Stimulated activated CD4-positive, alpha-beta T cell treated with anti-CD3 and anti-CD28 coated beads, Interleukin-4, amount 100 ng/mL, for 48 hours (primary cell): ENCODE results near the gene BBS10.
"Not testable (repeated sequence)": the region's sequence is repeated elsewhere in the genome, so short reads cannot be mapped to it uniquely, and the experiment has no call there.

ENCODE experiments used
- DNase-seq, 2 donors: peaks; one replicate each; pipeline ENCODE4 v3.0.0-alpha.2; 2020; ENCODE audit warnings: low read depth in 2 of 2

BBS10 gene

DNA sequence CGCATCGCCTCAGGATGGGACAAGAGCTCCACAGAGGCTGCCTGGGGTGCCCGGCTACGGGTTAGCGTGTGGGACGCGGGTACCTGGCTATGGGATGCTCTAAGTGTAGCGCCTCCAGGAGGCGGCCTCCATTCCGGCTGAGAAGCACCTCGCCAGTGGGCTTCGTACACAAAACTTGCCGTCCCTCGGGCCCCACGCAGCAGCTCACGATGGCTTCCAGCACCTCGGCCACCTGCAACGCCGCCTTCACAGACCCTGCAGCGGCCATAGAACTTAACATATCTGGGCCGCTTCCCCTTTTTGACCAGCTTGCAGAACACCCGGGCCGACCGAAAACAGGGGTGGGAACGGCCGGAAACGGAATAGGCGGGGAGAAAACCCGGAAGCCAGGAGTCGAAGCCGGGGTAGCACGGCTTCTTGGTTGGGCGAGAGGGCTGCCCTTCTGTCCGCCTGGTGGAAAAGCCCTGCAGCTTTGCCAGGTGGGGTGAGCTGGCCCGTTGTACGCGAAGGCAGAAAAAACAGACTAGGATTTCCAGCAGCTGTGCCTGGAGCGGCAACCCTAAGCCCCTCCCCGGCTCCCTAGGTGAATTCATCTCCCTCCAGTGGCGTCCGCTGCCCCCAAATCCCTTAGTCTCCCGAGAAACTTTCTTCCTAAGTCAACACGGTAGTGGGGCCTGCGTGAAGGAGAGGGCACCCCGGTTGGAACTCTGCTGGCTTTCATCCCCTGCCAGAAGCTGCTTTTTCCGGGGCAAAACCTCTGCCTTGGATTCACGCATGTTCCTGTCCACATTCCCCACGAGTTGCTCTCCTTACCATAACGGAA is at the start of gene BBS10:
Gene BBS10 (minus strand): TSS at position 337 of the 823 bp plus-strand sequence. CDS start 57 bp downstream, at position 280.
- peak; percentile 80 to 85 for DNase-seq

DNA sequence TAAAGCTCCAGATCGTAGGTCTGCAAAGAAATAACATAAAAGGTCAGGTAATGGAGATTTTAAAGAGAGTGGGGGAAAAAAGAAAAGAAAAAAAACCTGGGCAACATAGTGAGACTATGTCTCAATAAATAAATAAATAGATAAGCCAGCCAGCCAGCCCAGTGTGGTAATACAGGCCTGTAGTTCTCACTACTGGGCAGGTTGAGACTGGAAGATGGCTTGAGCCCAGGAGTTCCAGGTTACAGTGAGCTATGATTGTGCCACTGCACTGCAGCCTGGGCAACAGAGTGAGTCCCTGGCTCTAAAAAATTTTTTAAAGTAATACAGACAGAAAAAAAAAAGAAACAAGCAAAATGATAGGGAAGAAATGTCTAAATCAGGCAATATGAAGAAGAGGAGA is 43.2 kb upstream of the BBS10 start:
- no peak for DNase-seq

DNA sequence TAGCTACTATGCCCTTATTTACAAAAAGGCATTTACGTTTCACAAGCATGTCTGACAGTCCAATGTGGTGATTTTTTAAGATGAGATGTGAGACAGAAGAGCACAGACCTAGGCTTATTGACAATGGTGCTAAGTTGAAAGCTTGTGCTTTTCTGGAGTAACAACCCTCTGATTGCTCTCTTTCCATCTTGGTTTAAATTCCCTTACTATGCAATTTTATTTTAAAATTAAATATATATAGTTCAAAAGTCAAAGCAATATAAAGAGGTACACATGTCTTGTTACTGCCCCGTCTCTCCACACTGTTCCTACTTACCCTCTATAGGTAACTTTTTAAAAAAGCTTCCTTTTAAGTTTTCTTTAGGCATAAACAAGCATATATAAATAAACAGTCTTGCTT is 39.4 kb upstream of the BBS10 start:
- DNase-seq = no peak

DNA sequence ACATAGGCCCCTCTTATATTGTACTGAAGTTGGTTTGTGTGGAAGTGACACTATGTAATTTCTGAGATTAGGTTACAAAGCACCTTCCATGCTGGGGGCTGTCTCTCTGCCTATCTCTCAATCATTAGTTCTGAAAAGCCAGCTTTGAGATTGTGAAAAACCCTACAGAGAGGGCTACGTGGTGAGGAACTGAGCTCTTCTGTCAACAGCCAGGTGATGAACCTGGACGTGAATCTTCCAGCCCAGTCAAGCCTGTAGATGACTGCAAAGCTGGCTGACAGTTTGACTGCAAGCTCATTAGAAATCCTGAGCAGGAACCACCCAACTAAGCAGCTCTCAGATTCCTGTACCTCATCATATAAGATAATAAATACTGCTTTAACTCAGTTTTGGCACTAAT is 36.3 kb upstream of the BBS10 start:
- DNase-seq = no peak

DNA sequence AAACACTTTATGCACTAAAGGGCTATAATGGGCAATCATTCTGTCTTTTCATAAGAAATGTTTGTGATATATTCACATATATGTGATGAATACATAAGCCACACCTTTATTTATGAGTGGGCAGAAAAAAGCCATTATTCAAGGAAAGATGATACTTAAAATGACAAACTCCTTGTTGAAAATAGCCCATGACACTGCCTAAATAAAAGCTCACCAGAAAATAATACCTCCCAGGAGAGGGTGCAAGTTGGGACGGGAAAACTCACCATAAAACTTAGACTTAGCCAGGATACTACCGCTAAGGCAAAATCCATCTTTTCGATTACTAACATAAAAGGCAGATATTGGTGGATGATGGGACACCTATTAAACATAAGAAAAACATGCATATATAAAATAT is 35.8 kb upstream of the BBS10 start:
- DNase-seq = no peak

DNA sequence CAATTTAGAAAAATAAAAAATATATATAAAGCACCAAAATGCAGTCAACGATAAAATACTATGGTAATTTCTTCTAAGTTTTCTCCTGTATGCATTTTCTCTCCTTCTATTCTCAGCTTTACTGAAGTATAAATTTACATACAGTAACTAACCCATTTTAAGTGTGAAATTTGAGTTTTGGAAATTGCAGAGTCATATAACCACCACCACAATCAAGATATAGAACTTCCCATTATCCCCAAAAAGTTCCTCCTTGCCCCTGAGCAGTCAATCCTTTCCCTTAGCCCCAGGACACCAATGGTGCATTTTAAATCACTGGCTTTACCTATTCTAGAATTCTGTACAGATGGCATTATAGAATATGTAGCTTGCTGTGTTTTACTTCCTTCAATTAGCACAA is 31.0 kb upstream of the BBS10 start:
- DNase-seq = no peak

DNA sequence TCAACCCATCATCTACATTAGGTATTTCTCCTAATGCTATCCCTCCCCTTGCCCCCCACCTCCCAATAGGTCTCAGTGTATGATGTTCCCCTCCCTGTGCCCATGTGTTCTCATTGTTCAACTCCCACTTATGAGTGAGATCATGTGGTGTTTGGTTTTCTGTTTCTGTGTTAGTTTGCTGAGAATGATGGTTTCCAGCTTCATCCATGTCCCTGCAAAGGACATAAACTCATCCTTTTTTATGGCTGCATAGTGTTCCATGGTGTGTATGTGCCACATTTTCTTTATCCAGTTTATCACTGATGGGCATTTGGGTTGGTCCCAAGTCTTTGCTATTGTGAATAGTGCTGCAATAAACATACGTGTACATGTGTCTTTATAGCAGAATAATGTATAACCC is 28.7 kb upstream of the BBS10 start:
- not testable (repeated sequence) for DNase-seq

DNA sequence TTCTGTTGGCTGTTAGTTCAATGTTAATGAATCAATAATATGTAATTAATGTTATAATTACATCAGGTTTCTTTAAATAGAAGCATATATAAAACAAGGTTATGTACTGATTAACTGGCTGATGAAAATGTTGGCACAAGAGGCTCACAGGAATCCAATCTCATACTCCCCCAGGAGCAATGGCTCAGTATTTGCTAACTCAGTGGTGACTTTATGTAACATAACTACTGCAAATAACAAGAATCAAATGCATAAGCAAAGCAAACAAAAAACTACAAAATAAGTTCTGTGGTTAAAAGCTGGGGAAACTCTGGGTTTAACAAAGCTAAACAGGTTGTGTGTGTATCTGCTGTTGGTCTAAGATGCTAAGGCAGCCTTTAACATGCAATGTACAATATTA is 27.7 kb upstream of the BBS10 start:
- DNase-seq = no peak

DNA sequence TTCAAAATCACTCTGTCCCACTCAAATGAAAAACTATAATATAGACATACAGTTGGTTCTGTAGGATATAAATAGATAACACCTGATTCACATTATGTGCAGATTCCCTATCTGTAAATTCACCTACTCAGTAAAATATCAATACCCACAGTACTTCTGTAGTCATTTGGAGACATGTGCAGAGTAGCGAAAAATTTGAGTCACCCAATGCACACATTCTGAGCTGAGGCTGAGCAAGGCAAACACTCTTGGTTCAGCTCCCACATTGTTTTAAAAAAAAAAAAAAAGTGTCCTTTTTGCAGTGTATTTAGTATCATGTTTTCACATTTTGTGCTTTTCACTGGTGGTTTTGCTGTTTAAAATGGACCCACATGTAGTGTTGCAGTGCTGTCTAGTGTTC is 27.3 kb upstream of the BBS10 start:
- no peak for DNase-seq

DNA sequence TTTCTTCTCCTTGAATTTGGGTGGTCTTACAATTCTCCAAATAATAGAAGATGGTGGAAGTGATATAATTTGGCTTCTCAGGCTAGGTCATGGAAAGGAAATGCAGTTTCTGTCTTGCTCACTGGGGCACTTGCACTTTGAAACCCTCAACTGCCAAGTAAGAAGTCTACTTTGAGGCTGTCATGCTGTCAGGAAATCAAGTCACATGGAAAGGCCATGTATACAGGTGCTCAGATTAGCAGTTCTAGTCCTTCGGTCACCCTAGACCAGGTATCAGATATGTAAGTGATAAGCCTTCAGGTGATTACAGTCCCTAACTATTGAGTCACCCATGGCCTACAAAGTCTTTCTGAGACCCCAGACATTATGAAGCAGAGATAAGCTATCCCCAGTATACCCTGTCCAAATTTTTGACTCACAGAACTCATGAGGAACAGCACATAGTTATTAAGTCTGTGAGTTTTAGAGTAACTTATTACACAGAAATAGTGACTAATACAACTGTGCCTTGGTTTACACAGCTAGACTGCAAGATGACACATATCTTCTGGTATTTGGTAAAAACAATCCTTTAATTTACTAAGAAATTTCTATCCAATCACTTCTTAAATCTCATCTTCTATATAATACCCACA is 26.3 kb upstream of the BBS10 start:
- no peak for DNase-seq

DNA sequence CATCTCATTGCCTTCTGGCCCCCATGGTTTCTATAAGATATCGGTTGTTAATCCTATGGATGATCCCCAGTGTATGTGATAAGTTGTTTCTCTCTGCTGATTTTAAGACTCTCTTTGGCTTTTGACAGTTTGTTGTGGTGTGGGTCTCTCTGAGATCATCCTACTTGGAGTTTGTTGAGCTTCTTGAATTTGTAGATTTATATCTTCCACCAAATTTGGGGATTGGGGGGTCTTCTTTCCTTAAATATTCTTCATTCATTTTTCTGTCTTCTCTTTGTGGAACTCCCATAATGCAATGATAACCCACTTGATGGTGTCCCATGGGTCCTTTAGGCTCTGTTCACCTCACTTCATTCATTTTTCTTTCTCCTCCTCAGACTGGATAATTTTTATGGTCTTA is 20.0 kb upstream of the BBS10 start:
- DNase-seq = no peak

DNA sequence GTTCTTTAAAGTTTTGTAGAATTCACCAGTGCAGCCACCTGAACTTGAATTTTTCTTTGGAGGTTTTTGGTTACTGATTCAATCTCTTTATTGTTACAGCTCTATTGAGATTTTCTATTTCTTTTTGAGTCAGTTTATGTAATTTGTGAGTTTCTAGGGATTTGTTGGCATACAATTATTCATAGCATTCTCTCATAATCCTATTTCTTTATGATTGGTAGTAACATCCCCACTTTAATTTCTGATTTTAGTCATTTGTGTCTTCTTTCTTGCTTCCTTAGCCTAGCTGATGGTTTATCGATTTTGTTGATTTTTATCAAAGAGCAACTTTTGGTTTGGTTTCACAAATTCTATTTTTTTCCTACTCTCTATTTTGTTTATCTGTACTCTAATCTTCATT is 17.9 kb upstream of the BBS10 start:
- DNase-seq = no peak

DNA sequence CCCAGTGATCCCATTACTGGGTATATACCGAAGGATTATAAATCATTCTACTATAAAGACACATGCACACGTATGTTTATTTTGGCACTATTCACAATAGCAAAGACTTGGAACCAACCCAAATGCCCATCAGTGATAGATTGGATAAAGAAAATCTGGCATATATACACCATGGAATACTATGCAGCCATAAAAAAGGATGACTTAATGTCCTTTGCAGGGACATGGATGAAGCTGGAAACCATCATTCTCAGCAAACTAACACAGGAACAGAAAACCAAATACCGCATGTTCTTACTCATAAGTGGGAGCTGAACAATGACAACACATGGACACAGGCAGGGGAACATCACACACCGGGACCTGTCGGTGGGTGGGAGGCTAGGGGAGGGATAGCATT is 15.9 kb upstream of the BBS10 start:
- not testable (repeated sequence) for DNase-seq

DNA sequence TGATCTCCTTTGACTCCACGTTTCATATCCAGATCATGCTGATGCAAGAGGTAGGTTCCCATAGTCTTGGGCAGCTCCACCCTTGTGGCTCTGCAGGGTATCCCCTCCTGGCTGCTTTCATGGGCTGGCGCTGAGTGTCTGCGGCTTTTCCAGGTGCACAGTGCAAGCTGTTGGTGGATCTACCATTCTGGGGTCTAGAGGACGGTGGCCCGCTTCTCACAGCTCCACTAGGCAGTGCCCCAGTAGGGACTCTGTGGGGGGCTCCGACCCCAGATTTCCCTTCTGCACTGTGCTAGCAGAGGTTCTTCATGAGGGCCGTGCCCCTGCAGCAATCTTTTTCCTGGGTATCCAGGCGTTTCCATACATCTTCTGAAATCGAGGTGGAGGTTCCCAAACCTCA is 12.1 kb upstream of the BBS10 start:
- no peak for DNase-seq

DNA sequence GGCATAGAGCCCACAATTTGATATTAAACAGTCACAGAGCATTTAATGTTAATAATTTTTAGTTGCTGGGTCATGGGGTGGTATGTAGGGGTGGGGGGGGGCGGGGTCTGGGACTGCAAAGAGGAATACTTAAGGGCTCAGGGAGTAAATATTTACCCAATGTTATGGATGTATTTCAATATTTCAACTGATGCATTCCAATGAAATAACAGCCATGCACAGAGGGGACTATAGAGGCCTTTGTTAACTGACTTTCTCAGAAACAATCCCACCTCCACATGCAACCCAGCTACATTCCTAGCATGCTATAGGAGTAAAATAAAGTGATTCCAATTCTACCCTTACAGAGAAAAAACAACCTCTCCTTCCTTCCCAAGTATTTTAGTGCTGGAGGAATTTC is 7.9 kb upstream of the BBS10 start:
- DNase-seq = no peak

DNA sequence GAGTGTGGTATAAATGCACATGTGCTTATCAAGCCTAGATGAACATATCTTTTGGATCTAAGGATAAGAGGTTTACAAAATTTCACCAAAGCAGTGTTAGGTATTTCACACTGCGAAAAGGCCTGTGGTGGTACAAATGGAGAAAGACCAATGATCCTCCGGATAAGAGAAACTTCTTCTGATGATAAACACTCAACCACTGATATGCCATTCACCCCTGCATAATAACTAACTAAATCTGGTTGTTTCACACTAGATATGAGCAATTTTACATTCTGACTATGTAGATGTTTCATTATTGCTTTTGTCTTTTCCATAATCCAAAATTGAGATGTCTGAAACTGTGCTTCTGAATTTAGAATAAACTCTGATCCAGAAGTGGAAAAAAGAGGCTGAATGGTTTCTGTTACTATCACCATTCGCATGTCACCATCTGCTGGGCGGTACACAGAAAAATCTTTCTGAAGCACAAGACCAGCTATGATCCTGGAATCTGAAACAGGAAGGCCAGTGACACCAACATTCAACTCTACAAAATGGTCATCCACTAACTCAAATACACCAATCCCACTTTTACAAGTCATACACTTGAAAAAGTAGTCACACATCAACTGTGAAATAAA is 1.3 kb downstream of the BBS10 start:
- DNase-seq = peak in 1 of 2 donors; percentile 26

DNA sequence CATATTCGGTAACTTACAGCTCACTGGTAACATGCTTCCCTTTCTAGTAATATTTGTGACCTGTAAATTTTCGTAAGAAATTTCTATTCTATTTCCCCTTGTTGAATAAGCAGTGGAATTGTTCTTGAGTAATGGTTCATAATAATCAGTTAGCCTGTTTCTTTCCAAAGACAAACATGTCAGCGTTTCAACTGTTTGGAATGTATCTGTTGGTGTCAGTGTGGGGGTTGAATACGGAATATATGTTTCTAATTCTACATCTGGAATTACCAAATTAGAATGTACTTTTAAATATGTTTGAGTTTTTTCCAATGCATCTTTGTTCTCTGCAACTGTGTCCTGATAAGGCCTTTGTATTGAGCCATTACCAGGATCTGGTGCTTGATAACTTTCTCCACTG is 2.0 kb downstream of the BBS10 start:
- no peak for DNase-seq

DNA sequence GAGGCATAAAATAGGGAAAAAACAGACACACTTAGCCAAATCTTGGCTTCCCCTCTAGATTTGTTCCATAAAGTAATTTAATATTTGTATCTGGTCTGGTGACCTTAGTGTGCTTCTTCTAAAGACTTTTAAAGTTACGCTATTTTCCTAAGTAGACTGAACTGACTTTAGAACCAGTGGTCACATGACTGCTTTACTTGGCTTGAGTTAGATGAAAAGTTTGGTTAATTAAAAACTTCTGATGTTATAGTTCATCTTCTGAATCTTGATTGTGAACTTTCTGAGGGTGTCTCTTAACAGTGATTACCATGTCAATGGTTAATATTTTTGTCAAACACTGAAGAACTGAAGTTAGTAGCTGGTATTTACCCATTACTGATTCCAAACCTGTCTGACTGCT is 2.6 kb downstream of the BBS10 start:
- no peak for DNase-seq

DNA sequence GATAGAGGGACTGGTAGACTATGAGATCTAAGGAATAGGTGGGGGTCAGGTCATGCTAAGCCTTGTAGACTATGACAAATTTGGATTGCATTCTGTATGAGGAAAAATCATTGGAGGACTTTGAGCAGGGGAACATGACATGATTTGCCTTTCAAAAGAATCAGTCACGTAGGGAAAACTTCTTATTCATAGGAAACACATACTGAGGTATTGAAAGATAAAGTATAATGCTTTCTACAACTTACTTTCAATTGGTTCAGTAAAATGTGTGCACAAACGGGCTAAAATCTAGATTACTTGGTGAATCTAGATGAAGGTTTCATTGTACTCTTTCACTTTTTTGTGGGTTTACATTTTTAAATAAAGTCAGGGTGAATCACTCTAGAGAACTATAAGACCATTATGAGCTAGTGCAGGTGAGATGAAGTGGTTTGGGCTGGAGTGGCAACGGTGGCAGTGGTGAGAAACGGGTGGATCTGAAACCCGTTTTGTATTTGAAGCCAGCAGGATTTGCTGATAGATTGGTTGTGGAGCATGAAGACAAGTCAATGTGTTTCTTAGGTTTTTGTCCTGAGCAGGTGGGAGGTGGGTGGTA is 6.7 kb downstream of the BBS10 start:
- peak in 1 of 2 donors; percentile 5 for DNase-seq

DNA sequence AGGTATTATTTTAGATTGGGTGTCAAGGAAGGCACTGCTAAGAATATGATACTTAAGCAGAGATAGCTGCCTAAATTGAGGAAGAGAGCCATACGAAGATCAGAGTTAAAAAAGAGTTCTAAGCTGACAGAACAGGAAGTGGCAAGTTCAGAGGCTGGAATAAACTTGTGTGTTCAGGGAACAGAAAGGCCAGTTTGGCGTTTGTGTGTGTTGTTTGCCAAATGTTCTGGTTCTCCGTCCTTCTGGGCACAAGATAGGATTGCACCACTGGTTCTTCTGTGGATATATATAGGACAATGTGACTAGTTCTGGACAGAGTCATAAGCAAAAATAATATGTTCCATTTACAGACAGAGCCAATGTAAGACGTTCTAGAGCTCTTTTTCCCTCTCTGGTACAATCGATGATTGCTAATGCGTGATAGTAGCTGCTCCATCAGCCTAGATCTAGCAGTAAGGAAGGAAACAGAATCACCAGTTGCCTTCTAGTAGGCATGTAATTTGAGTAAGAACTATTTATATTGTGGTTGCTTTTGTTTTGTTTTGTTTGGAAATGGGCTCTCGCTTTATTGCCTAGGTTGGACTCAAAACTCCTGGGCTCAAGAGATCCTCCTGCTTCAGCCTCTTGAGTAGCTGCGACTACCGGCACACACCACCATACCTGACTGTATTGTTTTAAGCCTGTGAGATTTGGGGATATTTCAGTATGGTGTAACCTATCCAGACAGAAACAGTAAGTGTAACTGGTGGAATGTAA is 7.4 kb downstream of the BBS10 start:
- no peak for DNase-seq

DNA sequence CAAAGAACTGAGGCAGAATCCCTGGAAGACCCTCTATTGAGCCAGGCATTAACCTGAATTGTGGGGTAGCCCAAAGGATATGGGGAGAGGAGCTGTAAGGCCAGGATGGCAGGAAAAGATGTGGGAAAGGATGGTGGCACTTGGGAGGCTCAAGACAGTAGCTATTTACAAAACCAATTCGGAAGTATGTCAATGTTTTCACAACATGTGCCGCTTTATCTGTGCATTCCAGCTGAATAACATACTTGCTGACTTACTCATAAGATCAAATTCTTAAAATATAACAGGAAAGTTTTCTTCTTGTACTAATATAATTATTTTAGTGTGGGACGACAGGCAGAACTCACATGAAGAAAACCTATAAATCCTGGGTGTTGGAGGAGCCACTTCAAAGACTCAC is 10.6 kb downstream of the BBS10 start:
- no peak for DNase-seq

DNA sequence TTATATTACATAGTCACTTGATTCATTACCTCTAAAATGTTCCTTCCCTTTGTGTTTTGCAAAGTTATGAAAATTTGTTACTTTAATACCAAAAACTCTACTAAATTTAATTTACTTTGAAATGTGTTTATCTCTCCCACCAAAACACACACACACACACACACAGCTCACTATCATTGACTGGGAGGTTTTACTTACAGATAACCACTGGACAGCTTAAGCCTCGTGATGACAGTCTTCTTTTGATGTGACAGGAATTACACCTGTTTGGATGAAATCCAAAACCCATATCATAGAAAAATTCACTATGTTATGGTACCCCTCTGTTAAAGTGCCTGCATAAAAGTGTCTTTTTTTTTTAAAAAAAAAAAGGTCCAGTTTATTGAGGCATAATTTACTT is 15.6 kb downstream of the BBS10 start:
- no peak for DNase-seq
